Mononuclear cell (primary cell): Measurements from ENCODE around the gene ZBTB7C. TPM values are rescaled to one million over a fixed set of nuclear protein-coding genes. Genes with fewer than 3 reads are reported as not detected.

Experiments used
- H3K27me3 ChIP-seq: 2 replicates; pipeline ENCODE4 v1.6.0; 2011; ENCODE audit warnings: low read length, control low read depth; ENCODE audit not compliant: insufficient read depth
- H3K4me1 ChIP-seq: 2 replicates; pipeline ENCODE4 v1.5.1; 2011; ENCODE audit warnings: mild to moderate bottlenecking, low read length, control low read depth; ENCODE audit not compliant: insufficient read depth
- H3K4me3 ChIP-seq: 2 replicates; pipeline ENCODE4 v1.5.1; 2011; ENCODE audit warnings: mild to moderate bottlenecking, low read length, moderate library complexity
- H3K9me3 ChIP-seq: 2 replicates; pipeline ENCODE4 v1.5.1; 2011; ENCODE audit warnings: low read depth, mild to moderate bottlenecking, control low read depth, low read length
- total RNA-seq: library from RNA; depleted of rRNA; stranded (reverse); fragments of >200 nt; gene quantifications from one replicate; pipeline ENCODE4 v1.2.3, GENCODE V29; 2012

The ZBTB7C gene
- total RNA-seq, 1 donor: not detected

GRCh38 chr18:48356909-48357631 is 52.1 kb downstream of the ZBTB7C start:
- no peaks in the 10 kb centered on the region for H3K4me1 ChIP-seq
- no peaks in the 10 kb centered on the region for H3K27me3 ChIP-seq
- no peak overlapping the region for H3K4me3 ChIP-seq
- H3K9me3 ChIP-seq: no peaks in the 10 kb centered on the region

DNA sequence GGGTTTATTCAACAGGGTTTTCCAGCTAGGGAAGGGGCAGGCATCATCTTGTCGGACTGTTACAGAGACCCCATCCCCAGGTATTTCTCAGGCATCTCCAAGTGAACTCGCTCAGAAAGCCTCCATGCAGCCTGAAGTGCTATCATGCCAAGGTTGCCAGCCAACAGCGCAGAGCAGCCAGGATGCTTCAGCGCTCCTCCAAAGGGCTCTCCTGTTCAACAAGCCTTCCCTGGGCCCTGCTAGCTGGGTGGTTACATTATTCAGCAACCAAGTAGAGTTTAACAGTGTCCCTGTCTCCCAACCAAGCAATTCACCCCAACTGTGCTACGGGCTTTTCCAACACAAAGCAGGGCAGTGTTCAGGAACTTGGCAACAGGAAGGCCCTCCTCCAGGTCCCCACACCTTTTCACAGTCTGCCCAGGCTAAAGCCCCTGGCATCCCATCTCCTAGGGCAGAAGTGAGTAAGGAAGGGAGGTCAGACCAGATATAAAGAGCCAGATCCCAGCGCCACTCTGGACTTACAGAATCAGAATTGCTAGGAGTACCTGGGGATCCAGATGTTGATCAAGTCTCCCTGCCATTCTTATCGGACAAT is 52.9 kb downstream of the ZBTB7C start:
- Histone ChIP-seq H3K4me1 (no peaks in the 10 kb centered on the region), H3K9me3 (no peaks in the 10 kb centered on the region), H3K27me3 (no peaks in the 10 kb centered on the region), H3K4me3 (no peak overlapping the region)

DNA sequence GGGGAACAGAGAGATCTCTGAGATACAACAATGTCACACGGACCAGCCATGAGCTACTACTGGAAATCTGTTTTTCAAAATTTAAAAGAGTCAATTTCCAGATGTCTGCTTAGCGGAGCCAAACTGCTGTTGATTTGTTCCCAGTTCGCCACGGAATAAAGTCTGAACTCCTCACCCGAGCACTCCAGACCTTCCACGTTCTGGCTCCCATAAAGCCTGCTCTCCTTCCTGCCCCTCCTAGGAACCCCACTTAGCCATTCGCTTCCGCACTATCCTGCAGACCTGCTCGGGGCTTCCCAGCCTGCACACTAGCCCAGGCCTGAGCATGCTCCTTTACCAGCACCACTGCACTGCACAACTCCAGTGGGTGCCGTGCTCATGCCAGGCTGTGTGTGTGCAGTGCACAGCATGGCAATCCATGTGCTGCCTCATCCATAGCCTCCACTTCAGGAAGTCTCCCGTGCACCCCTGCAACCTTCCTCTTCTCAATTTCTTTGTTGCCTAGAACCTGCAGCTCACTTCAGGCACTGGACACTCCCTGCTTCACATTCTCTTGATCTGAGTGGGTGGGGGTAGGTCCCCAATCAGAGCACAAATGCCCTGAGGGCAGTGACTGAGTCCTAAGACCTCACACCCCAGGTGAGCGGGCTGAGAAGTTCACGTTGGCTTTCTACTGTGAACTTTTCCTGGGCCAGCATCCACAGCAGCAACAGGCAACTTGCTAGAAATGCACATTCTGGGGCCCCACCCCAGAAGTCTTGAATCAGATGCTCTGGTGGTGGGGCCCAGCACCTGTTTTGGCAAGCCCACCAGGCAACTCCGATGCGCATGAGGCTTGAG is 53.7 kb downstream of the ZBTB7C start:
- Histone ChIP-seq H3K9me3 (no peaks in the 10 kb centered on the region), H3K4me1 (no peaks in the 10 kb centered on the region), H3K27me3 (no peaks in the 10 kb centered on the region), H3K4me3 (no peak overlapping the region)

- H3K9me3 ChIP-seq: no peaks in the 10 kb centered on the region
- no peaks in the 10 kb centered on the region for H3K4me1 ChIP-seq
- H3K27me3 ChIP-seq: no peaks in the 10 kb centered on the region
- no peak overlapping the region for H3K4me3 ChIP-seq
Measured at GRCh38 chr18:48354746-48355260, 54.4 kb downstream of the ZBTB7C start.

DNA sequence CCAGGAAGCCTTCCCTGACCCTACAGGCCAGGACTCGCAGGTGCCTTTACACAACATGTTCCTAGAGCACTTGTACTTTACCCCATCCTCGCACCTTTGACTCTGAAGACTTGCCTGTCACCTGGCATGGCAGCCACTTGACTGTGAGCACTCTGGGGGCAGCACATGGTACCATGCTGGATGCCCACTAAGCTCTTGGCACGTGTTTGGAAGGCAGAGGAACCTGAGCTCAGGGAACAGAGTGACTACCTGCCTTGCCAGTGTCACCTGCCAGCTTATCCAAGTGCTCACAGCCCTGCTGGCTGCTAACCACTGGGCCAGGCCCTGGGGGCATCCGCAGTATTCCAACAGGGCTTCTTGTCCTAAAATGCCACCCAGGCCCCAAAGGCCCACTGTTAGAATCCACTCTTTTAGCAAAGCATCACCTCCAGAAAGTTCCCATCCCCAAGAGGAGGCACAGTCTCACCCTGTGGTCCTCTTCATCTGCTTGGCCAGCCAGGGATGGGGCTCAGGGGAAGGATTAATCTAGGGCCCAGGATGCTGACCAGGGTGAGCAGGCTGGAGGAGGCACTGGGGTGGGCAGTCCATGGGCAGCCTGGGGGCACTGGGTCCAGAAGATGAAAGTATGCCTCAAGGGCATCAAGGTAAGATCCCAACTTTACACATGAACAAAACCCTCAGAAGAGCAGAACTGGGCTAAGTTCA is 57.0 kb downstream of the ZBTB7C start:
- Histone ChIP-seq H3K9me3 (no peaks in the 10 kb centered on the region), H3K4me1 (no peaks in the 10 kb centered on the region)

DNA sequence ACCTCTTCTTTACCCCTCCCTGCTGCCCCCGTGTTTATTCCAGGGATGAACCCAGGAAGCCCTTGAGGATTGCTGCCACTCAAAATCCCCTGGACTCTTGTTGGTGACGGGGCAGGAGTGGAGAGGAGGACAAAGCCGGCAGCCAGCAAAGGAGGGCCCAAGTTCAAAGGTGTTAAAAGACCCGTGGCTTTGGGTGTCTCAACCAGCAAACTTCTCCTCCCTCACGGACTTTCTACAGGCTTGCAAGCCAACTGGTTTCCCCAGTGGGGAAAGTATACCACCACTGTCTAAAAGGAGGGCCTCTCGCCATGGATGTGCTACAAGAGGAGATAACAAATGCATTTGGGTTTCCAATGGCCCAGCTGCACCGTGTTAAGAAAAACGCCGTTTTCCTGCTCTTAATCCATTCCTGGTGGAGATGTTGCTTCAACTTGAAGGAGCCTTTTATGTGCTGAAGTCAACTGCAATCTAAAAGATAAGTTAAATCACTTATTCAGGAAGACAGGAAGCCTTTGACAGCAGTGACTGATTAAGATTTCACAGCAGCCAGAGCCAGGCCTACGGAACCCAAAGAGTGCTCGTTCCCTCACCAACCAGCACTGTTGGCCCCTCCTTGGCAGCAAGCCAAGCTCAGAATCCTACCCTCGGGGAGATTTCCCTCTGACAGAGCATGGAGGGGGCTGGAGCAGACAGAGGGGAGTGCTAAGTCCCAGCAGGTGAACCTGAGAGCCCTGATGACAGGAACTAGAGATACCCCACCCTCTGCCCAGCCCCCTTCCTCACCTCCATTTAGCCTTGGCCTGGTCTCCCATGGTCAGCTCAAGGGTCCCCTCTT is 57.8 kb downstream of the ZBTB7C start:
- Histone ChIP-seq H3K9me3 (no peaks in the 10 kb centered on the region), H3K27me3 (no peaks in the 10 kb centered on the region), H3K4me1 (no peaks in the 10 kb centered on the region), H3K4me3 (no peak overlapping the region)

More for the DNA sequence above, 57.0 kb downstream of the ZBTB7C start:
- Histone ChIP-seq H3K4me3 (no peak overlapping the region), H3K27me3 (no peaks in the 10 kb centered on the region)

DNA sequence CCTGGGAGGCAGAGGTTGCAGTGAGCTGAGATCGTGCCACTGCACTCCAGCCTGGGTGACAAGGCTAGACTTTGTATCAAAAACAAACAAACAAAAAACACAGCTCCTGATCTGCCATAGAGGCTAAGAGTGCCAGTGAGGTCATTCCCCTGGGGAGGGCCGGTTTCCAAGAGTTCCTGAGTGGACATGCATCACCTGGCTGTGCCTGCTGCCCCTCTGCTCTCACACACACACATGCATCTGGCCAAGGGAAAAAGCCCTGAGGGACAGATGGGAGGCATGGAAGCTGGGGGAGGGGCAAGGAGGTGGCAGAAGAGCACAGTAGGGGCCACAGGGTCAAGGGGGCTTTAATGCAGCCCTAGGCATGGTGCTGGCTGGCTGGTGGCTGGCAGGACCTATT is 60.4 kb downstream of the ZBTB7C start:
- no peaks in the 10 kb centered on the region for H3K4me1 ChIP-seq
- H3K27me3 ChIP-seq: no peaks in the 10 kb centered on the region
- no peak overlapping the region for H3K4me3 ChIP-seq
- H3K9me3 ChIP-seq: no peaks in the 10 kb centered on the region

DNA sequence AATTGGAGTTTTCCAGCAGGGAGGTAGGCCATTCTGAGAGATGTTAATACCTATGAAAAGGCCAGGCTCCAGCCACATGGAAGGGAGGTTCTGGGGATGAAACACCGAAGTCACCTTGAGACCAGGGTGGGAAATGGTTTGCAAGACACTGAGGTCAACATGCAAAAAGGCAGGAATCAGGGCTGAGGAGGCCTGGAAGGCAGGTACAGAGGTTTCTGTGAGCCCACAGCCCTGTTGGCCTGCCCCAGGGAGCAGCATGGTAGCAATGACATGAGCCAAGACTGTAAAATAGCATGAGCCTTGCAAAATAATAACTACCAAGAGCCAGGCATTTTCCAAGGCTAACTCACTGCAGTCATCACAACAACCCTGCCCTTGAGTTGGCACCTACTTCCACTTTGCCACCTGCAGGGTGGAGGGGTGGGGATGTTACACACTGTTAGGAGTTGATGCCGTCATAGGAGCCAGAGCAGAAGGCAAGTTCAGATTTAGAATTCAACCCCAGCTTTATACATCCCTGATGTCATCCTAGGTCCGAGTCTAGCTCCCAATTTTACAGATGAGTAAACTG is 61.3 kb downstream of the ZBTB7C start:
- no peaks in the 10 kb centered on the region for H3K27me3 ChIP-seq
- no peak overlapping the region for H3K4me3 ChIP-seq
- H3K4me1 ChIP-seq: no peaks in the 10 kb centered on the region

GRCh38 chr18:48345596-48345995 is 63.6 kb downstream of the ZBTB7C start:
- no peaks in the 10 kb centered on the region for H3K27me3 ChIP-seq
- no peak overlapping the region for H3K4me3 ChIP-seq
- H3K4me1 ChIP-seq: no peaks in the 10 kb centered on the region
- no peaks in the 10 kb centered on the region for H3K9me3 ChIP-seq

More for the DNA sequence above, 61.3 kb downstream of the ZBTB7C start:
- H3K9me3 ChIP-seq: no peaks in the 10 kb centered on the region

GRCh38 chr18:48342581-48342980 is 66.6 kb downstream of the ZBTB7C start:
- H3K27me3 ChIP-seq: no peaks in the 10 kb centered on the region
- H3K9me3 ChIP-seq: no peaks in the 10 kb centered on the region
- H3K4me3 ChIP-seq: no peak overlapping the region
- no peaks in the 10 kb centered on the region for H3K4me1 ChIP-seq

DNA sequence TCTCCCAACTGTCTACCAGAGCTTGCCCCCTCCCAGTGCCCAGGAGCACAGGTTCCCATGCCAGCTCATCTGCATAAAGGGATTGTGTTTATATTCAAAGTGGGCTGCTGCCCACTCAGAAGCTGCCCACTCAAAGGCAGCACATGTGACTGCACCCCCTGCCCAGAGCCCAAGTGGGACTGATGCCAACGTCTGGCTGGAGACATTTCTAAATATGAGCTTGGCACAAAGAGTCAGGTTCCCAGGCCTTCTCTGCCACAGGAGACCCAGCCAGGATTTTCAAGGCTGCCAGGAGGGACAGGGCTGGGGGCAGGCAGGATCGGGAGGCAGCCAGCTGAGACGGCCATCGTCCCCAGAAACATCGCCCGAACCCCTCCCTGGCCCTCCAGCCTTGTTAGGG is 67.1 kb downstream of the ZBTB7C start:
- Histone ChIP-seq H3K27me3 (no peaks in the 10 kb centered on the region), H3K4me3 (no peak overlapping the region), H3K9me3 (no peaks in the 10 kb centered on the region), H3K4me1 (no peaks in the 10 kb centered on the region)

DNA sequence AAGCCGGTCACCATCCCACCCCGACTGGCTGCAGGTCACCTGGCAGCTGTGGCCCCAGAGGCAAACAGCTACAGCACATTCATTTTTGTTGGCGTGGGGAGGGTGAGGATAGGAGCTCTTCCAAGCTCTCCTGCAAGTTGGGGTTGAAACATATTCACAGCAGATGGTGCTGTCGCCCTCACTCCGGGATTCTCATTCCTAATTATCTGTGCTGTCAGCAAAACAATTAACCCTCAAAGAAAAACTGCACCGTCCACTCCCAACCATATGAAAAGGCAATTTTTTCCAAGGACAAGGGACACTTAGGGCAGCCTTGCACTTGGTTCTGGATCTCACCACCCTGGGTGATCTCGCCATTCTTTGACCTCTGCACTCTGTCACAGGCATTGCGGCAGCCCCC is 68.6 kb downstream of the ZBTB7C start:
- H3K4me1 ChIP-seq: no peaks in the 10 kb centered on the region
- no peaks in the 10 kb centered on the region for H3K27me3 ChIP-seq
- no peak overlapping the region for H3K4me3 ChIP-seq
- no peaks in the 10 kb centered on the region for H3K9me3 ChIP-seq

GRCh38 chr18:48339692-48340091 is 69.5 kb downstream of the ZBTB7C start:
- Histone ChIP-seq H3K27me3 (no peaks in the 10 kb centered on the region), H3K9me3 (no peaks in the 10 kb centered on the region), H3K4me1 (no peaks in the 10 kb centered on the region), H3K4me3 (no peak overlapping the region)

DNA sequence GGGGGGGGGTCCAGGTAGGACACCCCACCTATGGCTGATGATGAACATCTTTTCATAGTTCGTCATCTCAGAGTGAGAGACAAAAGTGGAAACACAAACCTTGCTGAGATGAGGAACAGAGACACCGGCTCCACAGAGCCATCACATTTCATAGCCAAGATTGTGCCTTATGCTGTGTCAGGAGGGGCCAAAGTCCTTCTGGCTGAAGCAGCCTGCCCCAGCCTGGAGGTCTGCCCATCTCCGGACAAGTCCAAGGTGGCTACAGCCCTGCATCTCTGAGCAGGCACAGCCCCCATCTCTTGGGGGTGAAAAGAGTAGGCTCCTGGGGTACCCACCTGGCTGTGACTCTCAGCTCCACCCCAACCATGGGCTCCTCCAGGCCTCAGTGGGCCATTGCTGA is 70.3 kb downstream of the ZBTB7C start:
- Histone ChIP-seq H3K4me1 (no peaks in the 10 kb centered on the region), H3K4me3 (no peak overlapping the region), H3K9me3 (no peaks in the 10 kb centered on the region), H3K27me3 (no peaks in the 10 kb centered on the region)
